WI38 (cell line): ENCODE results near the gene ARHGAP5.
A peak's percentile ranks its signal among the peaks of the same experiment; 100 is the strongest.

Experiments used
- H3K4me3 ChIP-seq: 2 replicates; pipeline ENCODE4 v1.5.1; 2011; ENCODE audit warnings: low read depth, mild to moderate bottlenecking, control low read depth, low read length
- TF ChIP-seq, protein P1 (sequence below): IDR thresholded peaks from 2 replicates; pipeline ENCODE4 v1.5.1; 2012; ENCODE audit warnings: low read depth, mild to moderate bottlenecking, control low read depth, low read length

ARHGAP5 gene

DNA sequence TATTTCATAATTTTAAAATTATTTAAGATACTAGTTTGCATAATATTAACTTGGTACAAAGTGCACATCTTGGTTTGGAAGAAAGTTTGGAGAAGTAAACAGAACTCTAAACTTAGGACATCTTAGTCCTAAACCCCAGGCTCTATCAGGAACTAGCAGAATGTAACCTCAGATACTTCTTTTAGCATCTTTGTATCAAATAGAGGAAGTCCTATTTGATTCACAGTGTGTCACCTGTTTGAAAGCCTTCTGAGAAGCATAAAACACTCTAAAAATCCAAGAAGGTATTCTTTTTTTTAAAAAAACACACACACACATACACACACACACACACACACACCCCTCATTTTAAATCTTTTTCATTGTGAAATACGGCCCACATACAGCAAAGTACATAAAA, 112.7 kb downstream of the ARHGAP5 start:
- H3K4me3 ChIP-seq = no peak overlapping the region

GRCh38 chr14:32190673-32191072, 113.6 kb downstream of the ARHGAP5 start:
- TF ChIP-seq, protein P1, sequence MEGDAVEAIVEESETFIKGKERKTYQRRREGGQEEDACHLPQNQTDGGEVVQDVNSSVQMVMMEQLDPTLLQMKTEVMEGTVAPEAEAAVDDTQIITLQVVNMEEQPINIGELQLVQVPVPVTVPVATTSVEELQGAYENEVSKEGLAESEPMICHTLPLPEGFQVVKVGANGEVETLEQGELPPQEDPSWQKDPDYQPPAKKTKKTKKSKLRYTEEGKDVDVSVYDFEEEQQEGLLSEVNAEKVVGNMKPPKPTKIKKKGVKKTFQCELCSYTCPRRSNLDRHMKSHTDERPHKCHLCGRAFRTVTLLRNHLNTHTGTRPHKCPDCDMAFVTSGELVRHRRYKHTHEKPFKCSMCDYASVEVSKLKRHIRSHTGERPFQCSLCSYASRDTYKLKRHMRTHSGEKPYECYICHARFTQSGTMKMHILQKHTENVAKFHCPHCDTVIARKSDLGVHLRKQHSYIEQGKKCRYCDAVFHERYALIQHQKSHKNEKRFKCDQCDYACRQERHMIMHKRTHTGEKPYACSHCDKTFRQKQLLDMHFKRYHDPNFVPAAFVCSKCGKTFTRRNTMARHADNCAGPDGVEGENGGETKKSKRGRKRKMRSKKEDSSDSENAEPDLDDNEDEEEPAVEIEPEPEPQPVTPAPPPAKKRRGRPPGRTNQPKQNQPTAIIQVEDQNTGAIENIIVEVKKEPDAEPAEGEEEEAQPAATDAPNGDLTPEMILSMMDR = no peak
- H3K4me3 ChIP-seq = no peak overlapping the region

More for the DNA sequence above, 112.7 kb downstream of the ARHGAP5 start:
- TF ChIP-seq, protein P1 = no peak

GRCh38 chr14:32192712-32193373, 115.7 kb downstream of the ARHGAP5 start:
- TF ChIP-seq, protein P1 = no peak
- no peak overlapping the region for H3K4me3 ChIP-seq

- TF ChIP-seq, protein P1 = no peak
- H3K4me3 ChIP-seq = no peak overlapping the region
These were observed 116.4 kb downstream of the ARHGAP5 start for GRCh38 chr14:32193532-32193931.

DNA sequence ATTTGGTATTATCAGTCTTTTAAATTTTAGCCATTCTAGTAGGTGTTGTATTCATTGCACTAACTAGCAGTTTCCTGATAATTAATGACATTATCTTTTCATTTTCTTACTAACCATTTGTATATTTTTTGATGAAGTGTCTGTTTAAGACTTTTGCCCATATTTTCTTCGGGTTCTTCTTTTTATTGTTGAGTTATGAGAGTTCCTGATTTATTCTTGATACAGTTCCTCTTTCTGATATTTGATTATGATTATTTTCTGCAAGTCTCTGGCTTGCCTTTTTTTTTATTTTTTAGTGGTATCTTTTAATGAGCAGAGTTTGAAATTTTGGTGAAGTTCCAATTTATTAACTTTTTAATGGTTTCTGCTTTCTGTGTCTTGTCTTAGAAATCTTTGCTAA, 118.5 kb downstream of the ARHGAP5 start:
- TF ChIP-seq, protein P1 = no peak
- H3K4me3 ChIP-seq = no peak overlapping the region

DNA sequence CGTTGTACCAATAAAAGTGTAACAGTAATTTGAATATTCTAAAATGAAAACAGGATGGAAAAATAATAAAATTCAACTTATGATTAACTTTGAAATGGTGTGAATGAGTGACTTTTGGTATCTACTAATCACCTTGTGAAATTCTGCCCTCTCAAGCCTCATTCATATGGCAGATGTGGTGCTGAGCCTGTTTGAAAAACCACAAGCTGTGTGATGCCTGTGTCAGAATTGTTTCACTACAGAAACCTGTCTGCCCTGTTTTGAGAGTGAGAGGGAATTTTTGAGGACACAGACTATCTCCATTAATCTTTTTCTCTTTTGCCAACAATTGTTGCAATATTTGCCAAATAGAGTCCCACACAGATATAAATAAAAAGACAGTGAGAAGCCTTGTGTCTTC, 120.8 kb downstream of the ARHGAP5 start:
- H3K4me3 ChIP-seq = no peak overlapping the region
- TF ChIP-seq, protein P1 = no peak

DNA sequence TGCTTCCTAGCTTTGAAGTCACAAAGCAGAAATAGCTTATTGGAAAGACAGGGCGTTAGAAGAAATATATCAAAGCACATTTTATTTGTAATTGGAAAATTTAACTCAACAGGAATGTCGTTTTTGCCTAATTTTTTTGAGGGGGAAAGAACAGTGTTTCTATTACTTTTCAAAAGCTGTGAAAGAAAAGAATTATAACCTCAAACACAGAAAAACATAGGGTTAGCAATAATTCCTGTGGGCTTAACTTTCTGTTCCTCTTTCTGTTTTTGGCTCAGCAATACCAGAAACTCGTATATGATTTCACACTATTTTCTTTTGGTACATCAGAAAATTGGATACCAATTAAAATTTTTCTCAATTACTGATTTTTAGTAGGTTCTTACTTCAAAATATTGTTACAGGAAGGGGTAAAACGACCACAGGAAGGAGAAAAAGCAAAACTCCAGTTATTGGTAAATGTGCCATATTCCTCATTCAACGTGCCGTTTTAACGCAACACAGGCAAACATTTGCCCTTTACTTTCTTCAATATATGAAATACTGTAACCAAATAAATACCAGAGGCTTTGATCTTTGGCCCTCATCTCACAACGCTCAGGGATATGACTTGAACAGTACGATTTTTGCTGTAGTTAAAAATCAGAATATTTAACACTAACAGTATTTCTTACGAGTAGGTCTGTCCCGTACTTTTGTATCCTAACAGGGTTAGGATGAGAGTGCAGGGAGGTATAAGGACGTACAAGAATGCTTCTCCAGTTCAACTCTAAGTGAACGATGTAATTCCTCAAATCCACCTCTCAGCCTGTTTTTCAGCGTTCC, 123.5 kb downstream of the ARHGAP5 start:
- H3K4me3 ChIP-seq = peak overlapping the region; percentile 64
- TF ChIP-seq, protein P1 = no peak
